Activated naive CD8-positive, alpha-beta T cell treated with anti-CD3 and anti-CD28 coated beads, Interleukin-2, amount 10 ng/mL, durations not matched to agents 7 days and 5 days (primary cell): ENCODE results near the gene COL23A1. TPM values are rescaled to one million over a fixed set of nuclear protein-coding genes. Genes with fewer than 3 reads are reported as not detected.
A peak's percentile ranks its signal among the peaks of the same experiment; 100 is the strongest.

Experiments used
- ATAC-seq: fragments of 150-1000 bp; cut with Tn5 transposase; one replicate; pipeline ENCODE4 v1.10.0; 2021; ENCODE audit warnings: low read depth, moderate library complexity
- POLR2A ChIA-PET: fragments of 350-600 bp; sonication (Branson Sonifier 250); formaldehyde crosslinking; loops from one replicate; lab custom pipeline; 2021; ENCODE audit warnings: antibody characterized with exemption; lab: Charles Lee
- DNase-seq: peaks from one replicate; pipeline ENCODE4 v3.0.0; 2021
- H3K27ac Mint-ChIP-seq: one replicate; pipeline ENCODE4 v1.8.0; 2022; ENCODE audit warnings: mild to moderate bottlenecking, mixed read lengths
- H3K27me3 Mint-ChIP-seq: one replicate; pipeline ENCODE4 v1.8.0; 2022; ENCODE audit warnings: mild to moderate bottlenecking, moderate library complexity, mixed read lengths
- H3K36me3 Mint-ChIP-seq: one replicate; pipeline ENCODE4 v1.8.0; 2021; ENCODE audit warnings: mild to moderate bottlenecking, mixed read lengths
- H3K4me1 Mint-ChIP-seq: one replicate; pipeline ENCODE4 v1.8.0; 2021; ENCODE audit warnings: mixed read lengths
- H3K4me3 Mint-ChIP-seq: one replicate; pipeline ENCODE4 v1.8.0; 2022; ENCODE audit warnings: mild to moderate bottlenecking, moderate library complexity, mixed read lengths
- H3K9me3 Mint-ChIP-seq: one replicate; pipeline ENCODE4 v1.8.0; 2021; ENCODE audit warnings: mixed read lengths
- total RNA-seq, 2 experiments: library from RNA; stranded (reverse); gene quantifications; one replicate each; pipeline ENCODE4 v1.2.3, GENCODE V29; 2021

COL23A1 gene
- total RNA-seq, 2 experiments from 2014 or later, result 0.60 to 0.83 TPM

GRCh38 chr5:178394074-178394473 is 196.1 kb downstream of the COL23A1 start:
- DNase-seq, result peak; percentile 10
- Mint-ChIP-seq H3K4me1 (no peaks in the 10 kb centered on the region), H3K4me3 (no peak overlapping the region), H3K27ac (no peak overlapping the region), H3K36me3 (no peaks in the 10 kb centered on the region), H3K27me3 (no peaks in the 10 kb centered on the region), H3K9me3 (no peaks in the 10 kb centered on the region)
- POLR2A ChIA-PET, result no interaction called here
- ATAC-seq, result no peak

- no peaks in the 10 kb centered on the region for H3K4me1 Mint-ChIP-seq
- H3K9me3 Mint-ChIP-seq, result no peaks in the 10 kb centered on the region
- POLR2A ChIA-PET, result interaction anchor here (0.7 kb wide), 1 partner anchor 120 kb away, joined by 3 read pairs; no protein-coding TSS in a partner anchor
- DNase-seq (no peak), ATAC-seq (no peak)
- no peak overlapping the region for H3K27ac Mint-ChIP-seq
- H3K4me3 Mint-ChIP-seq, result no peak overlapping the region
- H3K36me3 Mint-ChIP-seq, result no peaks in the 10 kb centered on the region
- no peaks in the 10 kb centered on the region for H3K27me3 Mint-ChIP-seq
Measured at GRCh38 chr5:178392931-178393394, 197.2 kb downstream of the COL23A1 start.

GRCh38 chr5:178392386-178392785 is 197.8 kb downstream of the COL23A1 start:
- ATAC-seq (no peak), DNase-seq (peak; percentile 11)
- Mint-ChIP-seq H3K27ac (no peak overlapping the region), H3K27me3 (no peaks in the 10 kb centered on the region), H3K9me3 (no peaks in the 10 kb centered on the region), H3K4me1 (no peaks in the 10 kb centered on the region), H3K36me3 (no peaks in the 10 kb centered on the region), H3K4me3 (no peak overlapping the region)
- POLR2A ChIA-PET, result no interaction called here

- DNase-seq (no peak), ATAC-seq (no peak)
- Mint-ChIP-seq H3K27ac (no peak overlapping the region), H3K9me3 (no peaks in the 10 kb centered on the region), H3K36me3 (no peaks in the 10 kb centered on the region), H3K4me1 (no peaks in the 10 kb centered on the region), H3K4me3 (no peak overlapping the region), H3K27me3 (no peaks in the 10 kb centered on the region)
- POLR2A ChIA-PET, result no interaction called here
Measured at GRCh38 chr5:178391480-178391879, 198.7 kb downstream of the COL23A1 start.

- Mint-ChIP-seq H3K9me3 (no peaks in the 10 kb centered on the region), H3K27ac (no peak overlapping the region), H3K4me1 (no peaks in the 10 kb centered on the region), H3K4me3 (no peak overlapping the region), H3K36me3 (no peaks in the 10 kb centered on the region), H3K27me3 (no peaks in the 10 kb centered on the region)
- POLR2A ChIA-PET, result no interaction called here
- ATAC-seq (no peak), DNase-seq (no peak)
Measured at GRCh38 chr5:178389796-178390195, 200.4 kb downstream of the COL23A1 start.

- Mint-ChIP-seq H3K4me3 (no peak overlapping the region), H3K27me3 (no peaks in the 10 kb centered on the region), H3K36me3 (no peaks in the 10 kb centered on the region), H3K4me1 (no peaks in the 10 kb centered on the region), H3K9me3 (no peaks in the 10 kb centered on the region), H3K27ac (no peak overlapping the region)
- ATAC-seq (no peak), DNase-seq (no peak)
- POLR2A ChIA-PET, result no interaction called here
Measured at GRCh38 chr5:178389026-178389729, 201.0 kb downstream of the COL23A1 start.

GRCh38 chr5:178388386-178389025 is 201.7 kb downstream of the COL23A1 start:
- ATAC-seq (no peak), DNase-seq (no peak)
- POLR2A ChIA-PET, result no interaction called here
- Mint-ChIP-seq H3K27me3 (no peaks in the 10 kb centered on the region), H3K27ac (no peak overlapping the region), H3K4me1 (no peaks in the 10 kb centered on the region), H3K36me3 (no peaks in the 10 kb centered on the region), H3K9me3 (no peaks in the 10 kb centered on the region), H3K4me3 (no peak overlapping the region)

- no peak for ATAC-seq
- H3K9me3 Mint-ChIP-seq, result no peaks in the 10 kb centered on the region
- H3K4me1 Mint-ChIP-seq, result no peaks in the 10 kb centered on the region
- H3K27ac Mint-ChIP-seq, result no peak overlapping the region
- no peak for DNase-seq
- no peaks in the 10 kb centered on the region for H3K36me3 Mint-ChIP-seq
- POLR2A ChIA-PET, result no interaction called here
- no peaks in the 10 kb centered on the region for H3K27me3 Mint-ChIP-seq
- H3K4me3 Mint-ChIP-seq, result no peak overlapping the region
Measured at GRCh38 chr5:178387856-178388190, 202.4 kb downstream of the COL23A1 start.

- Mint-ChIP-seq H3K27me3 (no peaks in the 10 kb centered on the region), H3K36me3 (no peaks in the 10 kb centered on the region), H3K4me3 (no peak overlapping the region), H3K27ac (no peak overlapping the region), H3K9me3 (no peaks in the 10 kb centered on the region), H3K4me1 (no peaks in the 10 kb centered on the region)
- DNase-seq (no peak), ATAC-seq (no peak)
- POLR2A ChIA-PET, result no interaction called here
Measured at GRCh38 chr5:178387061-178387855, 202.9 kb downstream of the COL23A1 start.

- H3K36me3 Mint-ChIP-seq, result no peaks in the 10 kb centered on the region
- POLR2A ChIA-PET, result no interaction called here
- DNase-seq (peak; percentile 8), ATAC-seq (no peak)
- H3K4me3 Mint-ChIP-seq, result no peak overlapping the region
- H3K27me3 Mint-ChIP-seq, result no peaks in the 10 kb centered on the region
- H3K9me3 Mint-ChIP-seq, result no peaks in the 10 kb centered on the region
- H3K27ac Mint-ChIP-seq, result no peak overlapping the region
- H3K4me1 Mint-ChIP-seq, result no peaks in the 10 kb centered on the region
Measured at GRCh38 chr5:178386336-178386931, 203.8 kb downstream of the COL23A1 start.

- ATAC-seq (no peak), DNase-seq (no peak)
- no peaks in the 10 kb centered on the region for H3K36me3 Mint-ChIP-seq
- no peaks in the 10 kb centered on the region for H3K4me1 Mint-ChIP-seq
- H3K27ac Mint-ChIP-seq, result no peak overlapping the region
- POLR2A ChIA-PET, result no interaction called here
- no peaks in the 10 kb centered on the region for H3K27me3 Mint-ChIP-seq
- H3K9me3 Mint-ChIP-seq, result no peaks in the 10 kb centered on the region
- no peak overlapping the region for H3K4me3 Mint-ChIP-seq
Measured at GRCh38 chr5:178385496-178385890, 204.7 kb downstream of the COL23A1 start.

GRCh38 chr5:178384816-178385495 is 205.2 kb downstream of the COL23A1 start:
- no peak for ATAC-seq
- no peaks in the 10 kb centered on the region for H3K9me3 Mint-ChIP-seq

More at GRCh38 chr5:178384816-178385495, 205.2 kb downstream of the COL23A1 start:
- POLR2A ChIA-PET, result no interaction called here
- Mint-ChIP-seq H3K36me3 (no peaks in the 10 kb centered on the region), H3K27me3 (no peaks in the 10 kb centered on the region), H3K4me3 (no peak overlapping the region), H3K4me1 (no peaks in the 10 kb centered on the region), H3K27ac (no peak overlapping the region)
- DNase-seq, result no peak
